GM10248 (cell line): ENCODE results near the gene GTSE1.

Experiments used
- CTCF ChIA-PET: fragments of 300-600 bp; sonication (Branson Sonifier 250); formaldehyde crosslinking; extraction: SDS; loops from one replicate; lab custom pipeline; 2021; ENCODE audit warnings: antibody characterized with exemption; lab: Yijun Ruan, JAX
- POLR2A ChIA-PET: fragments of 350-650 bp; sonication (Branson Sonifier 250); formaldehyde crosslinking; extraction: SDS; loops from one replicate; lab custom pipeline; 2020; ENCODE audit warnings: antibody characterized with exemption; lab: Yijun Ruan, JAX
- DNase-seq: peaks from one replicate; pipeline ENCODE4 v3.0.0; 2012; ENCODE audit errors: extremely low spot score
- CTCF ChIP-seq: IDR thresholded peaks from 2 replicates; pipeline ENCODE4 v1.5.1; 2012; ENCODE audit warnings: mild to moderate bottlenecking, low read depth; ENCODE audit errors: extremely low read depth, missing control alignments, control extremely low read depth

GTSE1 gene

GRCh38 chr22:46275455-46276122 is 21.1 kb upstream of the GTSE1 start:
- TF ChIP-seq CTCF = no peak
- ChIA-PET POLR2A (interaction anchor here (1.9 kb wide), 1 partner anchor 8 kb away, joined by 4 read pairs; the partner anchor contains the start of gene TTC38), CTCF (interaction anchor here (0.9 to 1.1 kb wide), 2 partner anchors 12 to 35 kb away, joined by 3 to 4 read pairs; no protein-coding TSS in a partner anchor)
- DNase-seq = no peak

GRCh38 chr22:46276563-46276962 is 20.1 kb upstream of the GTSE1 start:
- DNase-seq = no peak
- ChIA-PET CTCF (interaction anchor here (0.9 to 1.5 kb wide), 5 partner anchors 11 to 160 kb away, joined by 3 to 4 read pairs (median 3); partner anchors contain the start of gene CDPF1), POLR2A (interaction anchor here (1.9 kb wide), 1 partner anchor 9 kb away, joined by 4 read pairs; the partner anchor contains the start of gene TTC38)
- no peak for TF ChIP-seq CTCF

- ChIA-PET POLR2A (interaction anchor here (0.9 kb wide), 1 partner anchor 17 kb away, joined by 3 read pairs; the partner anchor contains the start of gene GTSE1), CTCF (interaction anchor here (0.8 to 1.8 kb wide), 7 partner anchors 9 to 273 kb away, joined by 3 to 10 read pairs (median 4); partner anchors contain the start of gene TTC38)
- no peak for DNase-seq
- no peak for TF ChIP-seq CTCF
Measured at GRCh38 chr22:46278656-46279645, 17.7 kb upstream of the GTSE1 start.

- no peak for DNase-seq
- ChIA-PET POLR2A (interaction anchor here (0.5 kb wide), 1 partner anchor 13 kb away, joined by 3 read pairs; the partner anchor contains the start of gene TTC38), CTCF (interaction anchor here (0.9 to 1.6 kb wide), 4 partner anchors 15 to 116 kb away, joined by 3 to 4 read pairs (median 3); no protein-coding TSS in a partner anchor)
- no peak for TF ChIP-seq CTCF
Measured at GRCh38 chr22:46280063-46280817, 16.4 kb upstream of the GTSE1 start.

GRCh38 chr22:46280999-46281623 is 15.6 kb upstream of the GTSE1 start:
- ChIA-PET POLR2A (interaction anchor here (0.5 kb wide), 1 partner anchor 13 kb away, joined by 3 read pairs; the partner anchor contains the start of gene TTC38), CTCF (interaction anchor here (0.9 to 1.6 kb wide), 4 partner anchors 14 to 117 kb away, joined by 3 to 4 read pairs (median 3); no protein-coding TSS in a partner anchor)
- TF ChIP-seq CTCF = no peak
- DNase-seq = no peak
